ENCODE measurements around the gene KCNE4.
"Not testable (repeated sequence)": the region's sequence is repeated elsewhere in the genome, so short reads cannot be mapped to it uniquely, and the experiment has no call there.

Gene KCNE4

GRCh38 chr2:223079925-223080324, 27.9 kb downstream of the KCNE4 start:
- no peak overlapping the region for H3K9ac ChIP-seq (ENCODE audit: insufficient read length, low read depth)
- H3K27me3 ChIP-seq (ENCODE audit: insufficient read depth, insufficient read length): no peaks in the 10 kb centered on the region
- peaks cover 3% of the 10 kb centered on the region for H3K4me1 ChIP-seq (ENCODE audit: insufficient read depth, insufficient read length)
- no peaks in the 10 kb centered on the region for H3K36me3 ChIP-seq (ENCODE audit: insufficient read depth, insufficient read length, low read length)
- DNase-seq (ENCODE audit: low read depth, low spot score): no peak
- H3K9me3 ChIP-seq (ENCODE audit: insufficient read depth, low read length): no peaks in the 10 kb centered on the region
- no peak overlapping the region for H3K4me3 ChIP-seq (ENCODE audit: insufficient read length, low read depth)
- TF ChIP-seq YY1 (IDR thresholded peaks at IDR 0.05; ENCODE audit: insufficient read depth, insufficient read length) (no peak), ZNF274 (IDR thresholded peaks at IDR 0.05; ENCODE audit: low read depth, low read length) (no peak), SUZ12 (IDR thresholded peaks at IDR 0.05; ENCODE audit: extremely low read depth, insufficient read depth, insufficient read length) (no peak)

DNA sequence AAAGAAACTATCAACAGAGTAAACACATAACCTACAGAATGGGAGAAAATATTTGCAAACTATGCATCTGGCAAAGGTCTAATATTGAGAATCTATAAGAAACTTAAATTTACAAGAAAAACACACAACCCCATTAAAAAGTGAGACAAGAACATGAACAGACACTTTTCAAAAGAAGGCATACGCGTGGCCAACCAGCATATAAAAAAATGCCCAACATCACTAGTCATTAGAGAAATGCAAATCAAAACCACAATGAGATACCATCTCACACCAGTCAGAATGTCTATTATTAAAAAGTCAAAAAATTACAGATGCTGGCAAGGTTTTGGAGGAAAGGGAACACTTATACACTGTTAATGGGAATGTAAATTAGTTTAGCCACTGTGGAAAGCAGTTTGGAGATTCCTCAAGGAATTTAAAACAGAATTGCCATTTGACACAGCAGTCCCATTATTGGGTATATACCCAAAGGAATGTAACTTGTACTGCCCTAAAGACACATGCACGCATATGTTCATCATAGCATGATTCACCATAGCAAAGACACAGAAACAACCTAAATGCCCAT, 28.9 kb downstream of the KCNE4 start:
- DNase-seq (ENCODE audit: low read depth, low spot score); H3K27me3 ChIP-seq (ENCODE audit: insufficient read depth, insufficient read length): not testable (repeated sequence)

GRCh38 chr2:223081789-223082188, 29.8 kb downstream of the KCNE4 start:
- Histone ChIP-seq H3K9ac (ENCODE audit: insufficient read length, low read depth) (no peak overlapping the region), H3K4me3 (ENCODE audit: insufficient read length, low read depth) (no peak overlapping the region), H3K4me1 (ENCODE audit: insufficient read depth, insufficient read length) (peaks cover 3% of the 10 kb centered on the region), H3K27me3 (ENCODE audit: insufficient read depth, insufficient read length) (no peaks in the 10 kb centered on the region), H3K9me3 (ENCODE audit: insufficient read depth, low read length) (no peaks in the 10 kb centered on the region), H3K36me3 (ENCODE audit: insufficient read depth, insufficient read length, low read length) (no peaks in the 10 kb centered on the region)
- DNase-seq (ENCODE audit: low read depth, low spot score): no peak
- TF ChIP-seq YY1 (IDR thresholded peaks at IDR 0.05; ENCODE audit: insufficient read depth, insufficient read length): no peak

More for the DNA sequence above, 28.9 kb downstream of the KCNE4 start:
- not testable (repeated sequence) for H3K36me3 ChIP-seq (ENCODE audit: insufficient read depth, insufficient read length, low read length); H3K9ac ChIP-seq (ENCODE audit: insufficient read length, low read depth); H3K4me3 ChIP-seq (ENCODE audit: insufficient read length, low read depth); H3K9me3 ChIP-seq (ENCODE audit: insufficient read depth, low read length); H3K4me1 ChIP-seq (ENCODE audit: insufficient read depth, insufficient read length)

GRCh38 chr2:223082706-223083105, 30.7 kb downstream of the KCNE4 start:
- TF ChIP-seq SUZ12 (IDR thresholded peaks at IDR 0.05; ENCODE audit: extremely low read depth, insufficient read depth, insufficient read length): no peak
- TF ChIP-seq YY1 (IDR thresholded peaks at IDR 0.05; ENCODE audit: insufficient read depth, insufficient read length): no peak
- TF ChIP-seq ZNF274 (IDR thresholded peaks at IDR 0.05; ENCODE audit: low read depth, low read length): no peak
- H3K4me3 ChIP-seq (ENCODE audit: insufficient read length, low read depth): no peak overlapping the region
- H3K4me1 ChIP-seq (ENCODE audit: insufficient read depth, insufficient read length): peaks cover 3% of the 10 kb centered on the region
- no peak overlapping the region for H3K9ac ChIP-seq (ENCODE audit: insufficient read length, low read depth)
- DNase-seq (ENCODE audit: low read depth, low spot score): no peak
- no peaks in the 10 kb centered on the region for H3K36me3 ChIP-seq (ENCODE audit: insufficient read depth, insufficient read length, low read length)
- H3K9me3 ChIP-seq (ENCODE audit: insufficient read depth, low read length): no peaks in the 10 kb centered on the region
- no peaks in the 10 kb centered on the region for H3K27me3 ChIP-seq (ENCODE audit: insufficient read depth, insufficient read length)

- DNase-seq (ENCODE audit: low read depth, low spot score): no peak
- Histone ChIP-seq H3K9me3 (ENCODE audit: insufficient read depth, low read length) (no peaks in the 10 kb centered on the region), H3K4me1 (ENCODE audit: insufficient read depth, insufficient read length) (peaks cover 3% of the 10 kb centered on the region), H3K9ac (ENCODE audit: insufficient read length, low read depth) (no peak overlapping the region), H3K27me3 (ENCODE audit: insufficient read depth, insufficient read length) (no peaks in the 10 kb centered on the region), H3K4me3 (ENCODE audit: insufficient read length, low read depth) (no peak overlapping the region), H3K36me3 (ENCODE audit: insufficient read depth, insufficient read length, low read length) (no peaks in the 10 kb centered on the region)
- no peak for TF ChIP-seq YY1 (IDR thresholded peaks at IDR 0.05; ENCODE audit: insufficient read depth, insufficient read length)
Measured at GRCh38 chr2:223083402-223084070, 31.5 kb downstream of the KCNE4 start.

DNA sequence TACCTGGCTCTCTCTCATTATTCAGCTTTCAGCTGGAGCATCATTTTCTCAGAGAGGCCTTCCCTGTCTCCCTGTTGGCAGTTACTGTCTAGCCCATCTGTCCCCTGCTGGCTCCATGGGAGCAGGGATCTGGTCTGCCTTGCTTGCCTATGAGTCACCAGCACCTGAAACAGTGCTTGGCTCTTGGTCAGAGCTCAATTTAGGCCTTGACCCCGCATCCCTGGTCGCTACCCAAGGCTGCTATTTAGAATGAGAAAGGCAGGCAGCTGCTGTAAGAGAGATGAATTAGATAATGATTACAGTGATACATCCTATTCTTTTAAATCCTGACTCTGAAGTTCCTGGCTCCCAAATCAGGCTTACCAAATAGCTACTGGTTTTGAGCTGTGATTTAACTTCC, 32.9 kb downstream of the KCNE4 start:
- no peak overlapping the region for H3K9ac ChIP-seq (ENCODE audit: insufficient read length, low read depth)
- H3K9me3 ChIP-seq (ENCODE audit: insufficient read depth, low read length): no peaks in the 10 kb centered on the region
- no peaks in the 10 kb centered on the region for H3K27me3 ChIP-seq (ENCODE audit: insufficient read depth, insufficient read length)
- TF ChIP-seq ZNF274 (IDR thresholded peaks at IDR 0.05; ENCODE audit: low read depth, low read length) (no peak), YY1 (IDR thresholded peaks at IDR 0.05; ENCODE audit: insufficient read depth, insufficient read length) (no peak), SUZ12 (IDR thresholded peaks at IDR 0.05; ENCODE audit: extremely low read depth, insufficient read depth, insufficient read length) (no peak)
- no peaks in the 10 kb centered on the region for H3K36me3 ChIP-seq (ENCODE audit: insufficient read depth, insufficient read length, low read length)
- DNase-seq (ENCODE audit: low read depth, low spot score): peak; percentile 49
- H3K4me1 ChIP-seq (ENCODE audit: insufficient read depth, insufficient read length): peaks cover 3% of the 10 kb centered on the region
- H3K4me3 ChIP-seq (ENCODE audit: insufficient read length, low read depth): no peak overlapping the region

DNA sequence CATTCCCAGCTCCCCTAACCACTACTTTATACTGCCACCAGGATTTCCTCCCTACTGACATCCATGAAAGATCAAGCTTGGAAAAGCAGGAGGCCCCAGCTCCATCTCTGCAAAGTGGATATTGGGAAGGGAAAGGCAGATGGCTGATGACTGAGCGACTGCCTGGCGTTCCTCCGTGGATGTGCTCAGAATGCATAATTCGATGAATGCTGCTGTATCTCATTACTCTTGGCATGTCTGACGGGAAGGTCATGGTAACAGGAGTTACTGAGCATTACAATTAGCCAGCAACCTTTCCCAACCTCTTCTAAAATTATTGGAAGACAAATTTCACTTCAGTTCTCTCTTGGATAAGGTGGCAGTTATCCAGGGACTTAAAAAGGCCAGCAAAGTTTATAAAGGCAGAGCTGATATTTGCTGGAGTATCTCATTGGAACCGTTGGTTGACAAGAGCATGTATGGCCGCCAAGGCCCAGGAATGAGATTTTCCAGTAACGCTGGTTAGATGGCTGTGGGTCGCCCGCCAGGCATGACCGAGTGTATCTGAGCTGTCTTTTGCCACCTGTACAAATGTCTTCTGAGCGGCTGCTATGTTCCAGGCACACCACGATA, 34.5 kb downstream of the KCNE4 start:
- no peak for TF ChIP-seq YY1 (IDR thresholded peaks at IDR 0.05; ENCODE audit: insufficient read depth, insufficient read length)
- no peak for TF ChIP-seq ZNF274 (IDR thresholded peaks at IDR 0.05; ENCODE audit: low read depth, low read length)
- TF ChIP-seq SUZ12 (IDR thresholded peaks at IDR 0.05; ENCODE audit: extremely low read depth, insufficient read depth, insufficient read length): no peak
- H3K4me1 ChIP-seq (ENCODE audit: insufficient read depth, insufficient read length): peaks cover 3% of the 10 kb centered on the region
- H3K9me3 ChIP-seq (ENCODE audit: insufficient read depth, low read length): no peaks in the 10 kb centered on the region
- no peaks in the 10 kb centered on the region for H3K27me3 ChIP-seq (ENCODE audit: insufficient read depth, insufficient read length)
- H3K9ac ChIP-seq (ENCODE audit: insufficient read length, low read depth): no peak overlapping the region
- no peak for DNase-seq (ENCODE audit: low read depth, low spot score)
- no peaks in the 10 kb centered on the region for H3K36me3 ChIP-seq (ENCODE audit: insufficient read depth, insufficient read length, low read length)
- no peak overlapping the region for H3K4me3 ChIP-seq (ENCODE audit: insufficient read length, low read depth)

All from NT2/D1 (cell line).